Gastrocnemius medialis (tissue), 4 donors: ENCODE results near the gene MCM3AP. TPM values are rescaled to one million over a fixed set of nuclear protein-coding genes. Genes with fewer than 3 reads are reported as not detected.
"Not testable (repeated sequence)": the region's sequence is repeated elsewhere in the genome, so short reads cannot be mapped to it uniquely, and the experiment has no call there.

Source experiments
- ATAC-seq, 2 donors: fragments of 150-250 bp; one replicate each; pipeline ENCODE4 v1.9.1; 2016
- DNase-seq, 2 donors: peaks; one replicate each; pipeline ENCODE4 v3.0.0-alpha.2; 2019
- H3K27ac ChIP-seq, 4 donors: fragments of 200-600 bp; sonication (generic); 1 replicate in 1 of 4; 2 replicates in 3 of 4; pipeline ENCODE4 v1.5.1; 2016 to 2018; ENCODE audit warnings: mild to moderate bottlenecking in 2 of 4, moderate library complexity in 1 of 4
- H3K27me3 ChIP-seq, 3 donors: fragments of 200-600 bp; sonication (generic) in 2 of 3; 1 replicate in 1 of 3; 2 replicates in 2 of 3; pipeline versions ENCODE4 v1.5.1 to v1.6.0; 2016 to 2019; ENCODE audit warnings: mild to moderate bottlenecking in 1 of 3, moderate library complexity in 1 of 3
- H3K36me3 ChIP-seq, 2 donors: fragments of 200-600 bp; sonication (generic) in 1 of 2; one replicate each; pipeline ENCODE4 v1.5.1; 2017 to 2018
- H3K4me1 ChIP-seq, 2 donors: fragments of 200-600 bp; sonication (generic) in 1 of 2; one replicate each; pipeline ENCODE4 v1.5.1; 2016 to 2017; ENCODE audit warnings: mild to moderate bottlenecking in 2 of 2
- H3K4me3 ChIP-seq, 4 donors: fragments of 200-600 bp; sonication (generic) in 3 of 4; 1 replicate in 1 of 4; 2 replicates in 3 of 4; pipeline ENCODE4 v1.5.1; 2016 to 2019; ENCODE audit warnings: mild to moderate bottlenecking in 2 of 4
- H3K9me3 ChIP-seq, 3 donors: fragments of 200-600 bp; sonication (generic) in 2 of 3; 1 replicate in 1 of 3; 2 replicates in 2 of 3; pipeline ENCODE4 v1.5.1; 2016 to 2019
- POLR2A ChIP-seq, 2 donors: fragments of 450-650 bp; IDR thresholded peaks; one replicate each; pipeline ENCODE4 v1.6.1; 2017; ENCODE audit warnings: antibody characterized with exemption in 2 of 2, mild to moderate bottlenecking in 2 of 2, moderate library complexity in 2 of 2
- in situ Hi-C, 4 donors: fragments of 200-750 bp; cut with MboI; loops; one replicate each; pipeline versions ENCODE4 v1.15.0 to v1.8.0; 2017; ENCODE audit warnings: low sequenced_read_pairs in 4 of 4
- intact Hi-C: fragments of 100-400 bp; cut with DNase I; formaldehyde crosslinking; loops from one replicate; pipeline ENCODE4 v1.15.1; 2023; ENCODE audit warnings: low total_unique reads
- total RNA-seq, 4 donors: library from RNA; depleted of rRNA; stranded (reverse); fragments of >200 nt; gene quantifications; one replicate each; pipeline versions ENCODE4 v1.1.0 to v1.2.3, GENCODE V29; 2016
- TF ChIP-seq, protein P1 (sequence below), 5 experiments: fragments of 450-650 bp in 3 of 5; fragments of 200-600 bp in 2 of 5; sonication (generic) in 2 of 5; IDR thresholded peaks in 4 of 5; conservative IDR thresholded peaks in 1 of 5; 1 replicate in 4 of 5; 2 replicates in 1 of 5; pipeline ENCODE4 v1.5.1; 2016 to 2019; ENCODE audit warnings: antibody characterized with exemption in 5 of 5, mild to moderate bottlenecking in 3 of 5, moderate library complexity in 3 of 5

The MCM3AP gene
- total RNA-seq, 4 donors from 2014 or later, result 52.1 to 155 (median 83.2) TPM

DNA sequence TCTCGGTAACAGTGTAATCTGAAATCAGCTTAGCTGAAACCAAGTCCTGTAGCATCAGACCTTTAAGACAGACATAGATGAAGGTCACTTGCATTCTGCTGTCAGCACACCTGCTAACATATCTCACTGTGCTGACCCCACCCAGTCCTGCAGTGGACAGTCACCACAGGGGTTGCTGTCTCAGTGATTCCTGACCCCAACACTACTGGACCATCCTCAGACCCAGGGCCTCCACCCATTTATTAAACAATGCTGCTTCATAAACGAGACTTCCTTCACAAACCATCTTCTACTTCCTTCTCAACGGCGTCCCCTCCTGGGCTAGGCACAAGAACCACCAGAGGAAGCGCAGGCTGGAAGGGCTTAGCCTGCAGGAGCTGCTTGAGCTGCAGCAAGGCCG is 39.1 kb downstream of the MCM3AP start:
- H3K27ac ChIP-seq, result no peak overlapping the region
- H3K27me3 ChIP-seq, result no peaks in the 10 kb centered on the region
- no peak overlapping the region for H3K4me3 ChIP-seq
- H3K36me3 ChIP-seq, result peaks cover 0 to 96% of the 10 kb centered on the region in 2 donors
- intact Hi-C loops (no loop called here), in situ Hi-C loops (no loop called here)
- H3K4me1 ChIP-seq, result peaks cover 0 to 9% of the 10 kb centered on the region in 2 donors
- DNase-seq (no peak), ATAC-seq (no peak)
- TF ChIP-seq POLR2A (IDR thresholded peaks at IDR 0.05), result no peak
- TF ChIP-seq, protein P1, sequence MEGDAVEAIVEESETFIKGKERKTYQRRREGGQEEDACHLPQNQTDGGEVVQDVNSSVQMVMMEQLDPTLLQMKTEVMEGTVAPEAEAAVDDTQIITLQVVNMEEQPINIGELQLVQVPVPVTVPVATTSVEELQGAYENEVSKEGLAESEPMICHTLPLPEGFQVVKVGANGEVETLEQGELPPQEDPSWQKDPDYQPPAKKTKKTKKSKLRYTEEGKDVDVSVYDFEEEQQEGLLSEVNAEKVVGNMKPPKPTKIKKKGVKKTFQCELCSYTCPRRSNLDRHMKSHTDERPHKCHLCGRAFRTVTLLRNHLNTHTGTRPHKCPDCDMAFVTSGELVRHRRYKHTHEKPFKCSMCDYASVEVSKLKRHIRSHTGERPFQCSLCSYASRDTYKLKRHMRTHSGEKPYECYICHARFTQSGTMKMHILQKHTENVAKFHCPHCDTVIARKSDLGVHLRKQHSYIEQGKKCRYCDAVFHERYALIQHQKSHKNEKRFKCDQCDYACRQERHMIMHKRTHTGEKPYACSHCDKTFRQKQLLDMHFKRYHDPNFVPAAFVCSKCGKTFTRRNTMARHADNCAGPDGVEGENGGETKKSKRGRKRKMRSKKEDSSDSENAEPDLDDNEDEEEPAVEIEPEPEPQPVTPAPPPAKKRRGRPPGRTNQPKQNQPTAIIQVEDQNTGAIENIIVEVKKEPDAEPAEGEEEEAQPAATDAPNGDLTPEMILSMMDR (IDR thresholded peaks at IDR 0.05 in 4 of 5, conservative IDR thresholded peaks at IDR 0.05 in 1 of 5), result no peak
- H3K9me3 ChIP-seq, result no peaks in the 10 kb centered on the region

DNA sequence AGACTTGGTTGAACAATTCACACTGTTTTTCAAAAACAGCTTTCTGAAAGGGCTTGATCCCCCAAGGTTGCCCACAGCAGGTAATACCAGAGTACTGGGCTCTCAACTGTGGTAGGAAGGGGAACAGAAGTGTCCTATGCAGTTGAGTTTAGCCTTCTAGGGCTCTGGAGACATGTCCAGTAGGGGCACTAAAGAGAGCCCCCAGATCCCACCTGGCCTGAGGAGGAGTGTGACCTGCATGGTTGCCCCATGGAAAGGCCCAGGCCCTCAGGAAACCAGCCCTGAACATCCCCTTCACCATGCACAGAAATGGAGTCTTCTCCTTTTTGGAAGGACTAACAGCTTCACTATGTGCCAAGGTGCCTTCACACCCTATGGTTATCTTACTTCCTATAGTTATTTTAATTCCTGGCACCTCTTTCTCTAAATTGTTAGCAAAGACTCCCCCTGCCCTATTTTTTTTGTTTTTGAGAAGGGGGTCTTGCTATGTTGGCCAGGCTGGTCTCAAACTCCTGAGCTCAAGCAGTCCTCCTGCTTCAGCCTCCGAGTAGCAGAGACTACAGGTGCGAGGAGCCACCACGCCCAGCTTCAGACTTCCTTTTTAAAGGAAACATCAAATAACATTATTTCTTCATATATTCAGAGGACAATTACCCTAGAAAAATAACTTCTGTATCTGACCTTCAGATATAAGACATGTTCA is 40.0 kb downstream of the MCM3AP start:
- DNase-seq (no peak), ATAC-seq (no peak)
- in situ Hi-C loops, result no loop called here
- Histone ChIP-seq H3K9me3 (no peaks in the 10 kb centered on the region), H3K4me1 (peaks cover 0 to 4% of the 10 kb centered on the region in 2 donors), H3K27me3 (no peaks in the 10 kb centered on the region), H3K27ac (no peak overlapping the region), H3K4me3 (no peak overlapping the region), H3K36me3 (peaks cover 0 to 96% of the 10 kb centered on the region in 2 donors)
- TF ChIP-seq POLR2A (IDR thresholded peaks at IDR 0.05), result no peak
- TF ChIP-seq, protein P1 (IDR thresholded peaks at IDR 0.05 in 4 of 5, conservative IDR thresholded peaks at IDR 0.05 in 1 of 5), result no peak
- intact Hi-C loops, result no loop called here

DNA sequence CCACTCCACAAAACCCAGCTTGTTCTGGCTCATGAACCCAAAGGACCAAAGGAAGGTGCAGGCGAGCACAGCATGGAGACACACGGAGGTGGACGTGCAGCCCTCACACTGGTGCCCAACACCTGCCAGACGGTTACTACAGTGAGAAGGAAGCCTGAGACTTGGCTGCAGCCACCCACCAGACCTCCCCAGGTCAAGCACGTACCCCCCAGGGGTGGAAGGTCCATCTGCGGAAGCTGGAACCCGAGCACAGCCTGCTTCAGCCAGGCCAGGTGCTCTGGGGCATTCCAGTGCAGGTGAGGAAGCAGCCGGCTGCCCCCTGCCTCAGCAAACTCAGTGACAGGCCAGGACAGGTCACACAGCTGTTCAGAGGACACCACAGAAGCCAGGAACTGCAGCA is 40.8 kb downstream of the MCM3AP start:
- H3K36me3 ChIP-seq, result peaks cover 0 to 97% of the 10 kb centered on the region in 2 donors
- ATAC-seq, result no peak
- in situ Hi-C loops, result no loop called here
- no peaks in the 10 kb centered on the region for H3K4me1 ChIP-seq
- H3K4me3 ChIP-seq, result no peak overlapping the region
- intact Hi-C loops, result no loop called here
- DNase-seq, result no peak
- no peaks in the 10 kb centered on the region for H3K27me3 ChIP-seq
- H3K27ac ChIP-seq, result no peak overlapping the region
- TF ChIP-seq, protein P1 (IDR thresholded peaks at IDR 0.05 in 4 of 5, conservative IDR thresholded peaks at IDR 0.05 in 1 of 5), result no peak
- TF ChIP-seq POLR2A (IDR thresholded peaks at IDR 0.05), result no peak
- no peaks in the 10 kb centered on the region for H3K9me3 ChIP-seq

DNA sequence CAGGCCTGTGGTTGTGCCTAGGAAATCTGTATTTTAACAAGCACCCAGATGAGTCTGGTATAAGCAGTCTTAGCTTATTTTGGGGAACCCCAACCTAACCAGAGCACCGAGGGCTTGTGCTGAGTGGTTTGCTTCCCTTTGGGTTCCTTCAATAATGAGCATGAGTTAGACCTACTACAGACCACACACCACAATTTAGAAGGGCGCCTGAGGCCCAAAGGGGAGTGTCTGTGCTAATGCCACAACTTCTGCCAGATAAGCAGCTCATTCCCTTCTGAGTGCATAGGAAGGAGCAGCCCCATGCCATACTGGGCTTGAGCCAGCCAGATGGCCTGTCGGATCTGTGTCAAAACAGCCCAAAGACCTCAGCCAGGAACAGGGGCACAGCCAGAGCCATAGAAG is 41.5 kb downstream of the MCM3AP start:
- ATAC-seq (no peak), DNase-seq (no peak)
- Histone ChIP-seq H3K27me3 (no peaks in the 10 kb centered on the region), H3K4me3 (no peak overlapping the region), H3K4me1 (no peaks in the 10 kb centered on the region), H3K36me3 (peaks cover 0 to 96% of the 10 kb centered on the region in 2 donors), H3K27ac (no peak overlapping the region), H3K9me3 (no peaks in the 10 kb centered on the region)
- in situ Hi-C loops, result no loop called here
- intact Hi-C loops, result no loop called here
- TF ChIP-seq, protein P1 (IDR thresholded peaks at IDR 0.05 in 4 of 5, conservative IDR thresholded peaks at IDR 0.05 in 1 of 5), result no peak
- no peak for TF ChIP-seq POLR2A (IDR thresholded peaks at IDR 0.05)

DNA sequence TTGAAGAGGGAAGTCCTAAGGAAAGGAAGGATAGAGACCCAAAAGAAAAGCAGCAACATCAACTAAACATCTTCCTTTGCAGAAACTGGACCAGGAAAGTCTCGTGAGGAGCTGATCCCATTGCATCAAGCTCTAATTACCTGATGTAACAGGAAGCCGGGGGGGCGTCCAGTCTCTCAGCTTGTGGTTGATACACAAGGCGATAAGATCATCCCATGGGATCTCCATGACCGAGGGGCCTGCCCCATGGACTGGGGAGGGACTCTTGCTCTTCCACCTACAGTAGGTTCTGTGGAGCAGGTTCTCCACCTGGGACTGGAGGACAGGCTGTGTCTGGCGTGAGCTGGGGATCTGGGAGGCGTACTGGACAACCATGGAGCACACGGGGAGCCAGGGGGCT is 42.1 kb downstream of the MCM3AP start:
- no peak for TF ChIP-seq POLR2A (IDR thresholded peaks at IDR 0.05)
- TF ChIP-seq, protein P1 (IDR thresholded peaks at IDR 0.05 in 4 of 5, conservative IDR thresholded peaks at IDR 0.05 in 1 of 5), result no peak
- H3K9me3 ChIP-seq, result no peaks in the 10 kb centered on the region
- H3K27me3 ChIP-seq, result no peaks in the 10 kb centered on the region
- H3K36me3 ChIP-seq, result peaks cover 0 to 97% of the 10 kb centered on the region in 2 donors
- intact Hi-C loops, result no loop called here
- H3K27ac ChIP-seq, result no peak overlapping the region
- in situ Hi-C loops, result no loop called here
- no peak for DNase-seq
- H3K4me3 ChIP-seq, result no peak overlapping the region
- no peak for ATAC-seq
- H3K4me1 ChIP-seq, result no peaks in the 10 kb centered on the region

DNA sequence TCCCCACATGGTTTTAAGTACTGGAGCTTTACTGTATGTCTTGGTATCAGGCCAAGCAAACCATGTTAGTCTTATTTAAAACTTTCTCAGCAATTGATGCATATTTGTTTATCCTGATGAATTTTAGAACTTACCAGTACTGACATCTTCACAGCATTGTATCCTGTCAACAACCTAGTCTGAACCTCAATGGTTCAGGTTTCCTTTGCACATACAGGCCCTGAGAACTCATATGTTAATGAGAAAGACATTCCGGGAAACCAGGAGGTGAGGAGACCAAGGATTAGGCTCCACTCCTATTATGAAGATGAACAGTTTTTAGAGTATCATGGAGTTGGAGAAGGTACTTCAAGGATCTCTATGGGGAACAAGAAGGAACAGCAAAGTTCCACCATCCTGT is 43.8 kb downstream of the MCM3AP start:
- intact Hi-C loops, H3K4me3 ChIP-seq, H3K4me1 ChIP-seq, ATAC-seq, H3K27ac ChIP-seq, DNase-seq, H3K27me3 ChIP-seq, in situ Hi-C loops, H3K9me3 ChIP-seq: not testable (repeated sequence)
- peaks cover 0 to 99% of the 10 kb centered on the region in 2 donors for H3K36me3 ChIP-seq
